Activated CD4-positive, alpha-beta T cell treated with anti-CD3 and anti-CD28 coated beads, Interleukin-2, amount 50 U/mL, for 24 hours (primary cell): Measurements from ENCODE around the gene GPD1.

Experiments
- DNase-seq, 2 donors: peaks; one replicate each; pipeline ENCODE4 v3.0.0-alpha.2; 2020; ENCODE audit warnings: low read depth in 1 of 2, low spot score in 1 of 2

The GPD1 gene

DNA sequence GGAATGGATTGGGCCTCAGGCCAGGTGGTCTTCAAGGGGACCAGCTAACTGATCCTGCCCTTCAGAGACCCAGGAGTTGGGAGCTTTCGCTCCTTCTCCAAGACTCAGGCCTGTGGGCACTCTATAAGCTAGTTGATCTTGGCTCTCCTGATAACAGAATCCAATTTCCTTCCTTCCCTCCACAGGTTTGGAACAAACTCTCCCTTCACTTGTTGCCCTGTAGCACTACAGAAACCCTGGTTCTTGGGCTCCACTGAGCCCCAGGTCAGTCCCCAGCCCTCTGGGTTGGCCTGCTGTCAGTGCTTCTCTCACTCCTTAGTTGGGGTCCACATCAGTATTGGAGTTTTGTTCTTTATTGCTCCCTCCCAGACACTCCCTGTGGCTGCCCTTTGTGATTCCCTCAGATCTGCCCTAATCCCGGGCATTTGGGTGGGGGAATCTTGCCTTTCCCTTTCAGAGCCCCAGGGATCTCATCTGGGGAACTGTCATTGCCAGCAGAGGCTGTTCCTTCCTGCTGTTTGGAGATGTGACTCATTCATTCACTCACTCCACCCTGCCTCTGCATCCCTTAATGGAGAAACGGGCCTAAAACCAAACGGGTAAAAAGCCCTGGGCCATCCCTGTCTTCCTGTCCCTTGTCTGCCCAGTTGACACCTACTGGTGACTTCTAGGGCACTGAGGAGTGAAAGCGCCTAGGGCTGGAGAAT is 4.4 kb upstream of the GPD1 start:
- no peak for DNase-seq

DNA sequence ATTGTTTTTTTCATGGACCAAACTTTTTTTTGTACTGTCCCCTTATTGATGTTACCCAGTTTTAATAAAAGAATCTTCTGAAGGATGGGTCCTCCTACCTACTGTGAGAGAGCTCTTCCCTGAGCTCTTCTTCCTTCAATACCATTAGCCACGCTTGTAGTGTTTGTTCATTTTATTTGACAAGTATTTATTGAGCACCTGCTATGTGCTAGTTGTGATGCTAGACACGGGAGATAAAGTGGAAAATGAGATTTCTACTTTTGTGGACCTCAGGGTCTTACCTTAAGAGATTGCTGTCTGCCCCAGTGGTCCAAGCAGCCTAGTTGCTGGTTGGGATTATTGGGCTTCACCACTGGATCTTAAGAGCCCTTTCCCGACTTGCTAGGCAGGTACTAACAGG is 3.2 kb upstream of the GPD1 start:
- no peak for DNase-seq

DNA sequence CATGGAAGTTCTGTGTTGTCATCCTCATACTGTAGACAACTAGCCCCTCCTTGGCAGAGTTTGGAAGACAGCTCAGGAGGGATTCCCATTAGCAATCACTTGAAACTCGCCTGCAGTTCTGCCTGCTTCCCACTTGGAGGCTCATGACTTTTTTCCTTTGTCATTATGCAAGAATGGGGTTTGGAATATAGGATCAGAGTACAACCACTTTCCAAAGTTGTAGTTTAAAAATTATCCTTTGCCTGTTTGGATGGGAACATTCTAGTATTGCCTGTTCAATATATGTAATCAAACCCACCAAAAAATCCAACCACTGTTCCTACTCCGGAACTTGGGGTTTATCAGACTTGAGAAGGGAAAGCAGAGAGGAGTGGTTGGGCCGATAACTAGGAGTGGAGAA is 2.1 kb upstream of the GPD1 start:
- no peak for DNase-seq

DNA sequence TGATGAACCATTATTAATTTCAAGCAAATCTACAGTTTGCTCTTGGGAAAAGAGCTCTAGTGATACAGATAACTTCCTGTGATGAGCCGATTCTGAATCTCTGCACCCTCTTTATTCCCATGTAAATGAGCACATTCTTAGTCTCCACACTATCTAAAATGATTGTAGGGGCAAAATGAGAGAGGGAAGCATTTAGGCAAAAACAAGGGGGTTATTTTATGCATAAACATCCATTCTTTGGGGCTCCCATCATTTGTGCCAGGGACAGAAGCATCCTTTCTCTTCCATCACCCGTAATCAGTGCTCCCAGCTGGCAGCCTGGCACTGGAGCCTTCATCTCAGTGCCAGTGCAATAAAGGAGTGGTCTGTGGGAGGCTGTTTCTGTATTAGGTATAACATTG is 1.7 kb upstream of the GPD1 start:
- no peak for DNase-seq

DNA sequence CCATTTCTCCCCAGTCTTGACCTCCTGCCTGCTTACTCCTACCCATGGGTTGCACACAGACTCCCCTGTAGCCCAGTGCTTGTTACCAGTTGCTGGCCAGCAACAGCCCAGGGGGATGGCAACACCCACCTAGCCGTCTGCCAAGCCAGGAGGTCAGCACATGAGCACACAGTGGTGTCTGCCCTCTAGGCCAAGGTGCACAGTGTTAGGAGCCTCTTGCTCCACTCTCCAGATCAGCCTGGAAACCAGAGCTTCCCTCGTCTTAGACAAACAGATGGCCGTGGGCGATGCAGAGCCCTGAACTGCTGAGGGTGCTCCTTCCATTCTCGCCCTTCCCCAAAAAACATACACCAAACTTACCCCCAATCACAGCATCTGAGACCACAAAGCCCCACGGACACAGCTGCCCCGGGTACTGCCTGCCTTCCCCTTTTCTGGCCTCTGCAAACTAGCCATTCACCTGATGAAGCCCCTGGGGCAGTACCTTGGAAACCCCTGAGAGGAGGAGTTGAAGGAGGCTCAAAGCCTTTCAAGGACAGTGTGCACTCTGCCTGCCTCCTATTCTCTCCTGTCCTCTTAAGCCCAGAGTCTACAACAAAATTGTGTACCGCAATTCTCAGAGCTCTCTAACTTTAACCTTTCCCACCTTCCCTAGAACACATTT is 1.0 kb upstream of the GPD1 start:
- no peak for DNase-seq

DNA sequence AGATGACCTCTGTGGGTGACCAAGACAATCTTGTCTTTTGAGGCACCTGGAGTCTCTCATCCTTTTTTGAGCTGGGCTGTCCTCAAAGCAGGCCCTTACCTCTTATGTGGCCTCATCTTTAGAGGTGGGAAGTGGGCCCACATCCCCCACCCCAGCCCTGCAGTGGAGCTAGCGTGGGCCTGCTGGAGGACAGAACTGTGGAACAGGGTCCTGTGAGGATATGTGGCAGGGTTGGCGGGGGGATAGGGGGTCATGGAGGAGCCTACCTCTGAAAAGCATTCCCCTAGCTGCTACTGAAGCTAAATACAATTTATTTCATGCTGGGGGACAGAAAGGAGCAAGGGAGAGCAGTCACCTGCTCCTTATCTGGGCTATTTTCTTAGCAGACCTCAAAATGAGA is 457 bp upstream of the GPD1 start:
- DNase-seq, result no peak

DNA sequence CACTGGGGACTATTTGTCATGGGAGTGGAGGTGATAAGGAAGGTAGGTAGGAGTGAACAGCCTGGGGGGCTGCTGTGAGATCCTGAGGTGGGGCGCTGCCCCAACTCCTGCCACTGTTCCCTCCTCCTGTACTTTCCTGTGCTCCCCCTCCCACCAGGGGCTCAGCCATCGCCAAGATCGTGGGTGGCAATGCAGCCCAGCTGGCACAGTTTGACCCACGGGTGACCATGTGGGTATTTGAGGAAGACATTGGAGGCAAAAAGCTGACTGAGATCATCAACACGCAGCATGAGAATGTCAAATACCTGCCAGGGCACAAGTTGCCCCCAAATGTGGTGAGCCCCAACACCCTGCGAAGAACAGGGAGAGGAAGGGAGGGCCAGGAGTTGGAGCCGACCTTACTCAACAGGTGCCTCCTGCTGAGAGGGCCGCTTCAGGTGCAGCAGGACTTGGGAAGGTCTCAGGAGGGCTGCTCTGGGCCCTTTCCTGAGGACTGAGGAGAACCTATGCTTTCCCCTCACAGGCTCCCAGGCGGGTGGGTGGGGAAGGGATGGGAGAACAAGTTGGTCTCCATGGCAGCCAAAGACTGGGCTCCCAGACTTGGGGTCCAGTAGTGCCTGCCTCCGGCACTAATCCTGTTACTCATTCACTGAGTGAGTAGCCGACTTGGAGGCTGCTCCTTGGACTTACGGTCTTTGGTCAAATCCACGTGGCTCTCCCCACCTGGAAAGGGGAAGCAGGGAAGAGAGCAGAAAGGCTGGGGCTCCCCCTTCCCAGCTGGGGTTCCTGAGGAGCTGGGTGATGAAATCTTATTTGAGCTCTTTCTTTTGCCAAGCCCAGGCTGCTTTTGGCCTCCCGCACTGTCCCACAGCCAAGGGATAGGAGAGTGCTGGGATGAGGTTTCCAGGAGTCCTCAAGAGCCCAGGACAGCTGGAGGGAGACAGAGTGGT is 884 bp downstream of the GPD1 start:
- no peak for DNase-seq

DNA sequence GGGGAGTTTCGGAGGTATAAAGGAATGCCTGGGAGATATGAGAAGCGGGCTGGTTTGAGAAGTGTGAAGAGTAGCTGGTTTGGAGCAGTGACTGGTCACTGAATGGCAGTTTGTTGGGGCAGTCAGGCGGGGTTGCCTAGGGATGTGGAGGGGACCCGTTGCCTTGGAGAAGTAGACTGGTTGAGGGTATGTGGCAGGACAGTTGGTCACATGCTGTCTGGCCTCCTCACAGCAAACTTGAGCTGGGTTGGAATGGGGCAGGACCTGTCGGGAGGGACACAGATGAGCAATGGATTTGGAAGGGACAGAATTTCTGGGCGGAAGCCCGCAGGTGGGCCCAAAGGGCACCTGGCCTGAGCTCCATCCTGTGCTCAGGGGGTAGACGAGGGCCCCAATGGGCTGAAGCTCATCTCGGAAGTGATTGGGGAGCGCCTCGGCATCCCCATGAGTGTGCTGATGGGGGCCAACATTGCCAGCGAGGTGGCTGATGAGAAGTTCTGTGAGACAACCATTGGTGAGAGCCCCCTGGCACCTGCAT is 2.2 kb downstream of the GPD1 start:
- no peak for DNase-seq

DNA sequence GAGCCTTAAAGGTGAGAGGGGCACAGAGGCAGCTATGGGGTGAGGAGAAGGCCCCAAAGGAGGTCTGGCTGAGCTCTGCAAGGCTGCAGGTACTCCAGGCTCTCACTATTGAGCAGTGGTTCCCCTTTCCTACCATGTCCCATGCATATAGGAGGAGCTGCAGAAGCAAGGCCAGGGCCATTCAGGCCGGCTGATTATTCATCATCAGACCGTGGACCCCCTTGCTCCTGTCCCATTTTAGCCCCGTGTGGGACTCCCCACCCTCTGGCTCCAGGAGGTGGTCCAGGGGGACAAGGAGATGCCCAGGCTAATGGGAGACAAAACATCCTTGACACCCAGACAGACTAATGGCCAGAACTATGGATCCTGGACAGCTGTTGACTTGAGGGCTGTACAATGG is 3.1 kb downstream of the GPD1 start:
- DNase-seq, result no peak

DNA sequence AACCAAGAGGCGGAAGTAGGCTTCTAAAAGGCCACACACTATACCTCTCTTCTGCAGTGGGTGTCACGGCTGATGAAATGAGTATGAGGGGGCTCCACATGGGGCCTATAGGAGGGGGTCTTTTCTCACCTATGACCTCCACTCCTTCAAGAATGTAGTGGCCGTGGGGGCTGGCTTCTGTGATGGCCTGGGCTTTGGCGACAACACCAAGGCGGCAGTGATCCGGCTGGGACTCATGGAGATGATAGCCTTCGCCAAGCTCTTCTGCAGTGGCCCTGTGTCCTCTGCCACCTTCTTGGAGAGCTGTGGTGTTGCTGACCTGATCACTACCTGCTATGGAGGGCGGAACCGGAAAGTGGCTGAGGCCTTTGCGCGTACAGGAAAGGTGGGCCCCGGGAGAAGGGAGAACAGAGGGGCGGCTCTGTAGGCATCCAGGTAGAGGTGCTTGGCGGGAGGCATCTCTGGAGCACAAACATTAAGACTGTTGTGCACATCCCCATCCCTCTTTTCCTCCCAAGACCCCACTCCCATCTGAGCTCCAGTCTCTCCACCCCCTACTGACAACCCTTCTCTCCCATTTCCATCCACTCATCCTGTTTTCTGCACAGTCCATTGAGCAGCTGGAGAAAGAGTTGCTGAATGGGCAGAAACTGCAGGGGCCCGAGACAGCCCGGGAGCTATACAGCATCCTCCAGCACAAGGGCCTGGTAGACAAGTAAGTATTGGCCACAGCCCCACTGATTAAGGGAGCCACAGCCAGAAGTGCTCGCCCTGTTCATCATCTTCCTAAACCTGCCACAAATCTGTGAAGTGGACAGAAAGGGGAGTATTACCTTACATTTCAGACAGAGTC is 3.8 kb downstream of the GPD1 start:
- no peak for DNase-seq

DNA sequence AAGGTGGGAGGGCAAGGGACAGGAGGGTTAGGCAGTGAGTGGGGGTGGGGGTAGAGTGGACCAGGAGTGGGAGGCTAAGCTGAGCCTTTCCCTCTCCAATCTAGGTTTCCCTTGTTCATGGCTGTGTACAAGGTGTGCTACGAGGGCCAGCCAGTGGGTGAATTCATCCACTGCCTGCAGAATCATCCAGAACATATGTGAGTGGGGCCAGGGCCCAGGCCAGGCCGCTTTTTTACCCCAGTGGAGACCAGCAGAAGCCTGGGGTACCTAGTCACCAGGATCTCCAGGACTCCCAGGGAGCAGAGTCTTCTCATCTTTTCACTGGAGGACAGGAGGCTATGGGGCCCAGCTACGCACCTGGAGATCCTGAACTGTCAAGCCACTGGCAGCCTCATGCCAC is 5.5 kb downstream of the GPD1 start:
- DNase-seq, result no peak

DNA sequence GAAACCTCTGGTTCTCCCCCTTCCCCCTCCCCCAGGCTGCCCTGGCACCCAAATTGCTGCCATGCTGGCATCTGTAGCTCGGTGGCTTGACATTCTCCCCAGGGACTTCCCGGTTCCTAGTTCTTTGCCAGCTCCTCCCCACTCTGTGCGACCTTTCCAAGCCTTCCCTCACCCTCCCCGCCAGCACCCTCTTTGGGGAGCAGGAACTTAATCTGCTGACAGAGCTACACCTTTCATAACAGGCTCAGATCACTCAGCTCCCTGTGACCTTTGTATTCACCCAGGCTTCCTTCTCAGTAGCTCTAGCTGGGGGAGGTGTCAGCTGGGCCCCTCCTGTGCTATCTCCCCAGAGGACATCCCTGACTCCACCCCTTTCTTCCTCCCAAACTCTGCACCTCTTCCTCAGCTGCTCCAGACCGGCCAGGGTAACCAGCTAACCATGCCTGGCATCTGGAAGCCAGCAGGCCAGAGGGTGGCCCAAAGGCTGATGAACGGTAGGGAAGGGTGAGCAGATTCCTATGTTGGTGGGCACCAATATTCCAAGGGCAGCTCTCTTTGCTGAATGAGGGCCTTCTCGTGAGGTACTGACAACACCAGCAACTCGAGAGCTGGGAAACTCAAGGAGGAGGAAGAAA is 6.4 kb downstream of the GPD1 start:
- no peak for DNase-seq

DNA sequence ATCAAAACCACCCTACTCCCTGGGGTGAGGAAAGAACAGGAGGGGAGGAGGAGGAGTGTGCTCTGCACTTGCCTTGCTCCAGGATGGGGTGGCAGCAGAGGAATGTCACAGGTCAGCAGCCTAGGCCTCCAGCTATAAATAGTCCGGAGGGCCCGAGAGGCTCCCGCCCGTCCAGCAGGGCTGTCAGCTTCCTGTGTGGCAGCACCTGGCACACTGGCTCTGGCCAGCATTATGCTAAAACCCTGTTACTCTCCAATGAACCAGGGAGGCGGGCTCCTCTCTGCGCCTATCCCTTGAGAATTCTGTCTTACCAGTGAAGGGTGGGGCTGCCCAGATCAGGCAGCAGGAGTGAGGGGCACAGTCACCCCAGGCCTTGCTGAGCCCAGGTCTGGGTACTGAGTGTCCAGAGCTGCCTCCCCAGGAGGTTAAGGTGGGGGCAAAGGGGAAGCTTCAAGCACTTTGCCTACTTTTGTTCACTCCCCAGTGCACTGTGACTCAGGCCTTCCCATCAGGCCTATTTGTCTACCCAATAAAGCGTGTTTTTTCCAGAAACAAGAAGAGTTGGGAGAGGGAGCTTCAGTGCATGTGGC is 7.0 kb downstream of the GPD1 start:
- DNase-seq, result no peak

DNA sequence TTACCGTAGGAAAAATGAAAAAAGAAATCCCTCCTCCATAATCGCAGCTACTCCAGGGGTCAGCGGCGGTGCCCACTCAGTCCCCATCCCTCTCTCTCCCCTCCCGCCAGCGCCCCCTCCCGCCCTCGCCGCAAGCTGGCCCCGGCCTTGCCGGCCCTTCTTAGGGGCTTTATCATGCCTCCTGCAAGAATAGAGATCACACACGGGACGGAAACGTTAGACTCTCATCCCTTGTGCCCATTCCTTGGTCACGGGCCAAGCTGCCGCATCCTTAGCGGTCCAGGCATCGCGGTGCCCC is 7.5 kb downstream of the GPD1 start:
- no peak for DNase-seq

DNA sequence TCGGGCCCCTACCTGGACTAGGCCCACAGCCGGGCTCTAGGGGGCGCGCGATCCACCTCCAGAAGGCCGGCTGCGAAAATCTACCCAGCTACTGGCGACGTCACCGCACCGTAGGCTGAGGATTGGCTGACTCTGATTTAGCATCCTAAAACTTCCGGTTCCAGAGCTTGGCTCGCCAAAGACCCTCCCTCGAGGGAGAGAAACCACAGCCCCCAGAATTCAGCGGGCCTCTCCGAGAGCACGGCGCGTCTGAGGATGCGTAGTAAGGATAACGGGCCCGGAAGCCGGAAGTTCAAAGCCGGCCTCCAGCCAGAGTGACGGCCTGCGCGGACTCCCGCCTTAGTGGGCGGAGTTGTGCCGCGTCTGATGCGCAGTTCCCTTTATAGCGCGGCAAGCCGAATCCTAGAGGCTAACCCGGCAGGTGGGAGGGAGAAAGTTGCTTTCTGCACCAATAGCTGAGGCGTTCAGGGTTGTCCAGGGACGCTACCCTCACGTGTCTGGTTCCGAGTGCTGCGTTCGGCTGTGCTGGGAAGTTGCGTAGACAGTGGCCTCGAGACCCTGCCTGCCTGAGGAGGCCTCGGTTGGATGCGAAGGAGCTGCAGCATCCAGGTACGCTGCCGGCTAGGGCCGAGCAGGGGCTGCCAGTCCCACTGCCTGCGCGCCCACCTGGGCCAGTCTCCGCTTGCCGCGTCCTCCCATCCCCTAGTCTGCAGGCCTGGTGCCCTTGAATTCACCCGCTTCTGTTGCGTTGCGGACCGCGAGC is 8.1 kb downstream of the GPD1 start, which contains the start of gene COX14:
Gene COX14, plus strand, starts transcription at position 544 of the 763 bp plus-strand sequence. CDS start 7,808 bp downstream, outside the sequence.
- peak; percentile 98 to 99 for DNase-seq

DNA sequence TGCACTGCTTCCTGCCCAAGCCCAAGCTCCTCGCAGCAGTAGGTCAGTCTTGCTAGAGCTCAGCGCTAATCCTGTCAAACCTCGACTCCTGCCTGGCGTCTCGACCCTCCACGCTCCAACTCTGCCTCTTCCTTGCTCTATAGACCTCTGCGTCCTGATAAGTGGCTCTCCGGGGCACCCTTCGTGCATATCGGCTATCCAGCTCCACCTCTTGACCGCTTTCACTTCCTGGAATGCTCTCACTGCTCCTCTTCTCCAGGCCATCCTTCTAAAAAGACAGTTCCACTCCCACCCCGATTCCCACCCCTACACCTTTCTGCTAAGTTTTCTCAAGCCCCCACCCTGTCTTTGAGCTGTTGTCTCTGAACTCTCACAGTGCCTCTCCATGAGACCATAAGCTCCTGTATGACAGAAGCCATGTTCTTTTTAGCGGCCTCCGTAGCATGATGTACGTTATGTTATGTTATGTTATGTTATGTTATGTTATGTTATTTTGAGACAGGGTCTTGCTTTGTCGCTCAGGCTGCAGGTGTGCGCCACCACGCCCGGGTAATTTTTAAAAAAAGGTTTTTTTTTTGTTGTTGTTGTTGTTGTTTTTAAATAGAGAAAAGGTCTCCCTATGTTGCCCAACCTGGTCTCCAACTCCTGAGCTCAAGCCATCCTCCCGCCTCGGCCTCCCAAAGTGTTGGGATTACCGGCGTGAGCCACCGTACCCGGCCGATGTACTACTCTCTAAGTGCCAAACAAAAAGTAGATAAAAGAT is 8.8 kb downstream of the GPD1 start:
- DNase-seq, result peak in 1 of 2 donors; percentile 27

DNA sequence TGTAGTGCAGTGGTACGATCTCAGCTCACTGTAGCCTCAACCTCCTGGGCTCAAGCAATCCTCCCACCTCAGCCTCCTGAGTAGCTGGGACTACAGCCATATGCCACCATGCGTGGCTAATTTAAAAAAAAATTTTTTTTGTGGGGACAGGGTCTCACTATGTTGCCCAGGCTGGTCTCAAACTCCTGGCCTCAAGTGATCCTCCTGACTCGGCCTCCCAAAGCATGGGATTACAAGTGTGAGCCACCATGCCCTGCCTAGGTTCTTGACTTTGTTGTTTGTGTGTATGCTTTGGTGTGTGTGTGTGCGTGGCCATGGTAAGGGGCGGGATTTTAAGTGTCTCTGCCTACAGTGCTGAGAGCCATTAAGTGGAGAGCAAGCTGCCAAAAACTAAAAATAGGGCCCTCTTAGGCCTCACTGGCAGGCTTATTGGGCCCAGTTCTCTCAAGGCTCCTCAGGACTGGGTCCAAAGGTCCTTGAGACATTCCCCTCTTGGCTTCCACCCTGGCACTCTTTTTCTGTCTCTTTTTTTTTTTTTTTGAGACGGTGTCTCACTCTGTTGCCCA is 13.3 kb downstream of the GPD1 start:
- DNase-seq, result no peak

DNA sequence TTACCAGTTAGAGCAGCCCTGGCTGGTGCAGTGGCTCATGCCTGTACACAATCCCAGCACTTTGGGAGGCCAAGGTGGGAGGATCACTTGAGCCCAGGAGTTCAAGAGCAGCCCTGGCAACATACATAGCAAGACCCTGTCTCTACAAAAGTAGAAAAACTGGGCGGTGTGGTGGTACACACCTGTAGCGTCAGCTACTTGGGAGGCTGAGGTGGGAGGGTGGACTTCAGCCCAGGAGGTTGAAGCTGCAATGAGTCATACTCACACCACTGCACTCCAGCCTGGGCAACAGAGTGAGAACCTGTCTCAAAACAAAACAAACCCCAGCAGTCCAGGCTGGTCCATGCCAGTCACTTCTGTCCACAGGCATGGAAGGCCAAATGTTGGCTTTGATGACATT is 15.6 kb downstream of the GPD1 start:
- DNase-seq, result no peak
